Stromal cell of bone marrow (primary cell): Measurements from ENCODE around the gene WWTR1.

Source experiments
- DNase-seq: peaks from one replicate; pipeline ENCODE4 v3.0.0-alpha.2; 2012; ENCODE audit warnings: low read depth

The WWTR1 gene

DNA sequence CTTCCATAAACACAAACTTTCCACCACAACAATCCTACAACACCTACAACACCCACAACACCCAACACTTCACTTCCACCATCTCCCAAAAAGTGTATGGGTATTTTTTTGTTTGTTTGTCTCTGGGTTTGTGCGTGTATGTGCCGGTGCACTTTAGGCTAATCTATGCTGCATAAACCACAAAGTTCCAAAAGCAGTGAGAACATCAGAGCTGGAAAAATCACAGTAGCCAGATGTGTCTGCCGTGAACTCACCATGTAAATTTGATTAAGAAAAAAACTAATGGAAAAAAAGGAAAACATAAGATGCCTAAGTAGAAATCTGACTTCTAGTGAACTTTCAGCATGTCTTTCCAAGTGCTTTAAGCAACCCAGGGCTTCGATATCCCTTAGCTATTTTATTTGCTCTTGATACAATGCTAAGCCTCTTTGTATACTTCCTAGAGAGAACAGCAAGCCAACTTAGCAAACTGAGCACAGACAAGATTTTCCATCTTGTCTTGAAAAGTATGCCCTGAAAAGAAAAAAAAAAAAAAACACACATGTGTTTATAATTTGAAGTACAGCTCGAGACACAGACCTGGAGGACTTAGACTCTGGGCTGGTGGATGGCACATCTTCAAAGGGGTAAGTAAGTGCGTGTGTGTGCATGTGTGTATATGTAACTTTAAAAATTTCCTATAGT lies 91.4 kb downstream of the WWTR1 start:
- DNase-seq: no peak

- DNase-seq: no peak
Measured at GRCh38 chr3:149564079-149564478, 93.7 kb downstream of the WWTR1 start.

- DNase-seq: no peak
Measured at GRCh38 chr3:149563114-149563513, 94.7 kb downstream of the WWTR1 start.

GRCh38 chr3:149560617-149561016 lies 97.2 kb downstream of the WWTR1 start:
- DNase-seq: no peak

- no peak for DNase-seq
Measured at GRCh38 chr3:149560001-149560400, 97.8 kb downstream of the WWTR1 start.

GRCh38 chr3:149559525-149559924 lies 98.3 kb downstream of the WWTR1 start:
- no peak for DNase-seq

DNA sequence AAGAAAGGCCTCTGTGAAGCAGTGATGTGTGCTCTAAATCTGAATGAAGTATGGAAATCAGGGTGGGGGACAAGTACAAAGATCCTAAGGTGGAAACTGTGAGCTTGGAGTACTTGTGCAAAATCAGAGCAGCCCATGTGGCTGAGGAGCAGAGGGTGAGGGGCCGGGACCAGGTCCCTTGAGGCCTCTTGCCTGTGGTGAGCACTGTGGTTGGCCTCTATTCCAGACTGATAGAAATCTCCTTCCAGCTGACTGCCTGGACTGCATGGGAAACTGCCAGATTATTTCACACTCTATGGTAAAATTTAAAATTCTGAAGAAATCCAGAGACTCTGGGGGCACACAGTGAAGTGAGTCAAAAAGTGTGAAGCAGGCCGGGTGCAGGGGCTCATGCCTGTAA lies 101.9 kb downstream of the WWTR1 start:
- DNase-seq: no peak

GRCh38 chr3:149554826-149555225 lies 103.0 kb downstream of the WWTR1 start:
- DNase-seq: no peak

DNA sequence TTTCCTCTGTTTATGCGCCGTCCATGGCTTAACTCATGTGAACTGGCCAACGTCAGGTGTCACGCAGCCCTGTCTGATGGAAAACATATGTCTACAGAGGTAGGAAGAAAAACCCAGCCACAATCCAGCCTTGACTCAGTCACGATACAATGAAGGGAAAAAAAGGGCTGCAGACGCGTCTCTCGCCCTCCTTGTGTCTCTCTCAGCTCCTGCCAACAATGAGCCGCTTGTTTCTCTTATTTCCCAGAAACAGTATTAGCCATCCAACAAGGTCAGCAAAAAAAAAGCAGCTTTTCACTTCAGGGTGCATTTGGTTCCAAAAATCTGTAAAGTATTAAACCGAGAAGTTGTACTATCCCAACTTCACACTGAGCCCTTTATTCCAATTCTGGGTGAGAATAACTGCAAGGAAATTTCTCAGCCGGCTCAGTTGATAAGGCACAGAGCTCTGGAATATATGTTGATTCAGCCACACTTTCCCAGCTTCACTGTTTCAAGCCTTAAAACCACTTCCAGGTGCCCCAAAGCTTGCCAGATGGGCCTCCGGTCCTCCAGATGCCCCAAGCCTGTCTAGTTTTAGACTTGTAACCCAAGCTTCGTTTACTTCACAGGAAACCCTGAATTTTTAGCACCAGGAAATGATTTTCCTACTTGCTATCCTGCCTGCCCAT lies 103.9 kb downstream of the WWTR1 start:
- DNase-seq: peak; percentile 84

GRCh38 chr3:149552700-149553099 lies 105.1 kb downstream of the WWTR1 start:
- DNase-seq: no peak

DNA sequence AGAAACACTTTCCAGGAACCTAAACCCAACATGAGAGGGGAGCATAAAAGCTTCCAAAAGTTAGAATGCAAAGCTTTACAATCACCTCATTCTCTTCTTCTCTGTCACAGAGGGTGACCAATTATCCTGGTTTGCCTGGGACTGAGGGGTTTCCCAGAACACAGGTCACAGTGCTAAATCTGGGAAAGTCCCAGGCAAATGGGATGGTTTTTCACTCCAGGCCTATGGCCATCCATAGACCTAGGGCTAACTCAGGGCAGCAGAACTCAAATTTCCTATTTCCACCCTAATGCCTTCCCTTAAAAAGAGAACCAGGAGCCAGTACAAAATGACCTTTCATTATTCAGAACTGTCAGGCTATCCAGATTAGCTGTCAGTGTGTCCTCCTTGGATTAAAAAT lies 106.3 kb downstream of the WWTR1 start:
- no peak for DNase-seq

GRCh38 chr3:149548669-149549065 lies 109.2 kb downstream of the WWTR1 start:
- no peak for DNase-seq

GRCh38 chr3:149547954-149548668 lies 109.7 kb downstream of the WWTR1 start:
- peak; percentile 58 for DNase-seq

DNA sequence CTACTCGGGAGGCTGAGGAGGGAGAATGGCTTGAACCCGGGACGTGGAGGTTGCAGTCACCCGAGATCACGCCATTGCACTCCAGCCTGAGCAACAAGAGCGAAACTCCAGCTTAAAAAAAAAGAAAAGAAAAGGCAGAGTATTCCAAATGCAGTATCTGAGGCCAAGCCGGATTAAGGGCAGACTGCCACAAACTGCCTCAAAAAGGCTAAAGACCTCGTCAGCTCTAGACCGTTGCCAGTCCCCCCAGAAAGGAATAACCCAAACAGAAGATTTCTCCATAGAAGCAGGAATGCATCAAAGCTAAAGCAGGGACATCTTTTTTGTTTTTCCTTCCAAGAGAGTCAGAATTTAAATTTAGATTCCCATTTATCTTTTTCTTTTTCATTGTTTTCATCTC lies 110.4 kb downstream of the WWTR1 start:
- peak; percentile 85 for DNase-seq

- no peak for DNase-seq
Measured at GRCh38 chr3:149545049-149545448, 112.8 kb downstream of the WWTR1 start.

DNA sequence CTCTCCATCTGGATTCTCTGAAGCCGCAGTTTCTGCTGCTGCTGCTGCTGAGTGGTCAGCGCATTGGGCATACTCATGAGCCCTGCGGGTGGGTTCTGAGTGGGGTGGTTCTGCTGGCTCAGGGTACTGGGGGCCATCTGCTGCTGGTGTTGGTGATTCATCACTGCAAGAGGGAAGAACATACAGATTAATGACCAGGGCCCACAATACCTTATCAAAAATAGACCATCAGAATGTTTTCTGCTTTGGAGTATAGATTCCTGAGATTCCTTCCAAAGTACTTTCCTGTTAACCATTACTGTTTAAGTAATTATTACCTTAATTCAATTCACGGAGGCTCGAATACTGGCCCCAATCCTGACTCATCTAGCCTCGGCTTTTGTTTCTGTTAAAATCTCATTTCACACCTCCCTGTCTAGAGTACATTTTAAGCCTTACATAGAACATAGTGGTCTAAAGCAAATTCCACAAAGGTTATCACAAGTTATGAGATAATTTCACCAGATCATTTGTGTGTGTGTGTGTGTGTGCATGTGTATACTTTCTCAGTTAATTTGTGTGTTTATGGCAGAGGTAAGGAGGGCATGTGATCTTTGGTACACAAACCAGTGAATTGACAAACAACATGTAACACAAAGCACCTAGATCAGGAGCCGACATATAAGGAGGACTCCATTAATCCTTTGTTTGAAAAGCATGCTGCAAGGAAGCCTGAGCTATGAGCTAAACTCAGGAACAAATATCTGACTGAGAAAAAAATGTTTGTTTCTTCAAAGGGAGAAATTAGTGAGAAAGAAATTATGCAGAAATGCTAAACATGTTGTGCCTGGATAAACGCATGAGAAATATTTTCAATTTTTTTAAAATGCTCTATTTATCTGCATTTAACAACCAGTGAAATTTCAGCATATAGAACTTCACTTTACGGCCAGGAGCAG lies 115.2 kb downstream of the WWTR1 start:
- DNase-seq: no peak

DNA sequence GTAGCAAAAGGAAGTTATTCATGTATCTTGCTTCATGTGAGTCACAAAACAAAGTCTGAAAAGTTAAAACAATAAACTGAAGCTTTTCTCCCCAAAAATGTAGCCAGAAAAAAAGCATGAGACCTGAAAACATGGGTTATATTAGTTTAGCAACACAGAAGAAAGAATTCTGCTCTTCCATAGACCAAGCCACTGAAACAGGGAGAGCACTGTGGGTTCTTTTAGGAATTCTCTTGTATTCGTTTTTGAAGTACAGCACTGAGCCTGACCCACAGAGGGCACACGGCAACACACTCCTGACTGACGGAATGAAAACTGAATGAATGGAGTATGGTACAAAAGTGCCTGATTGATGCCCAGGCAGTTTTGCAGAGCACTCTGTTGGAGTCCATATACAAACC lies 116.7 kb downstream of the WWTR1 start:
- DNase-seq: no peak

DNA sequence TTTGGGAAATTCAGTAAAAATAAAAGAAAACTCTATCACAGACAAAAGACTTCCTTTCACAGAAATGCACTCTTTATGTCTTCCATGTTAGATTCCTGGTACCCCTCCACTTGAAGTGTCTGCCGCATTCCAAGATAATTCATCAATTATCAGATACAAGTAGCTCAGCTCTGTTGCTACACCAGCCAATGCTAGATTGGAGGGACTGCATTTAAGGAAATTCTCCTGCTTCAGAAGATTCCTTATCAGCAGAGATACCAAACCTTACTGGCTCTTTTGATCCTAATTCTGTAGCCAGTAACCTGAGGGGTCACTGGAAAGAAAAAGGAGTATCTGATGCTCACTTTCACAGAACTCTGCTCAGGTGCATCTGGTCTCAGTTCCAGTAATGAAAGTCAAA lies 119.5 kb downstream of the WWTR1 start:
- no peak for DNase-seq

- DNase-seq: no peak
Measured at GRCh38 chr3:149536429-149536828, 121.4 kb downstream of the WWTR1 start.

DNA sequence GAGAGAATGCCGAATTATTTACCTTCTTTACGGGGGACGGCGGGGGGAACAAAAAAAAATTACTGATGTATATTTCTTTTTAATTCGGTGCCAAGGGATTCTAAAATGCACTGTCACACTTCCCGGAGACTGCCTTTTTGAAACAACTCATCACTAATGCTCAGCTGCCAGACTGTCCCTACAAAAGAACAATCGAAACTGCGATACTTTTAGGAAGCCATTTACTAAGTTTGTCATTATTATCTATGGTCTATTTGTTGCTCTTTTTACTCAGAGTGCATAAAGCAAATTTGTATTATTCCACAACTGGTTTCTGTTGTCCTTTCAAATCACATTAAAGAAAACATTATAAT lies 122.5 kb downstream of the WWTR1 start:
- DNase-seq: no peak

DNA sequence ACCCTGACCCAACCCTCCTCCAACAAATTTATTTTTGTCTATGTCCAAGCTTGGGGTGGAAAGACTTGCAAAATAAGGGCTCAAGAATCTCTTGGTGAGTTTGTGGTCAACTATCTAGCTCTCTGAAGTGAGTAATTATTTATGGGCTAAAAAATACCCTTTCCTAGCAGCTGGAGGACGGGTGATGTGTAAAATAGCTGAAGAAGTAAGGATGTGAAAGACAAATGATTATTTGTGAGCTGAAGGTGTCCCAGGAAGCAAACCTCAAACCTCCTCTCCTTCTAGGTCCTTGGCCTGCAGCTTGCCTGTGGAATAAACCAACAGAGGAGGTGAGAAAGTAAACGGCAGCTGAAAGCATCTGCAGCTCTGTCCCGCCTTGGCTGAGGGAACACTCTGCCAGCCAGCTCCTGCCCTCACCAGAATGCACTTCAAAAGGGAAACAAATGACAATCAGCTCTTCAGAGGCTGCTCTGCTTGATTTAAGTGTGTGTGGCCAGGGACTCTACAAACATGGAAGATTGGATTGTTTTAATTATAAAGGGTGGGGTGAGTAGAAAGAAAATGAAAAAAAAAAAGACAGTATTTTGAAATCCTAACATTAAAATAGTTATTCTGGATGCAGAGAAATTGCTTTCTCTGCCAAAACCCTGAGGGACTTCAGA lies 123.0 kb downstream of the WWTR1 start:
- no peak for DNase-seq

DNA sequence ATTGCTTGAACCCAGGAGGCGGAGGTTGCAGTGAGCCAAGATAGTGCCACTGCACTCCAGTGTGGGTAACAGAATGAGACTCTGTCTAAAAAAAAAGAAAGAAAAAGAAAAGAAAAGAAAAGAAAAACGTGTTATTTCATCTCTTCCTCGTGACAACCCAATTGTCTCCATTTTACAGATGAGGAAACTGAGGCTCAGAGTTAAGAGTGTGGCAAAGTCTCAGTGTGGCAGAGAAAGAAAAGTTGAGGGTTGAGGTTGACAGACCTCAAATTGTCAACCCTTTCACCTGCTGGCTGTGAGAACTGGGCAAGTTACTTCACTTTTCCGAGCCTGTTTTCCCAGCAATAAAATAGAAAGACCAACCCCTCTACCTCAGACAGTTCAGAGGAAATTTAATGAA lies 123.7 kb downstream of the WWTR1 start:
- no peak for DNase-seq
